HFF-Myc (cell line): ENCODE data around the gene KRT77.
"Not testable (repeated sequence)": the region's sequence is repeated elsewhere in the genome, so short reads cannot be mapped to it uniquely, and the experiment has no call there.

Experiments used
- DNase-seq: peaks from one replicate; pipeline ENCODE4 v3.0.0-alpha.2; 2011; ENCODE audit warnings: low read depth; ENCODE audit errors: extremely low read depth
- H3K4me3 ChIP-seq: replicated peaks from 2 replicates; pipeline ENCODE4 v1.5.1; 2011; ENCODE audit warnings: low read depth, mild to moderate bottlenecking, control low read depth, low read length
- CTCF ChIP-seq: IDR thresholded peaks from 2 replicates; pipeline ENCODE4 v1.5.1; 2012; ENCODE audit warnings: mild to moderate bottlenecking, low read depth, low read length, control low read depth; ENCODE audit errors: missing control alignments

The KRT77 gene

DNA sequence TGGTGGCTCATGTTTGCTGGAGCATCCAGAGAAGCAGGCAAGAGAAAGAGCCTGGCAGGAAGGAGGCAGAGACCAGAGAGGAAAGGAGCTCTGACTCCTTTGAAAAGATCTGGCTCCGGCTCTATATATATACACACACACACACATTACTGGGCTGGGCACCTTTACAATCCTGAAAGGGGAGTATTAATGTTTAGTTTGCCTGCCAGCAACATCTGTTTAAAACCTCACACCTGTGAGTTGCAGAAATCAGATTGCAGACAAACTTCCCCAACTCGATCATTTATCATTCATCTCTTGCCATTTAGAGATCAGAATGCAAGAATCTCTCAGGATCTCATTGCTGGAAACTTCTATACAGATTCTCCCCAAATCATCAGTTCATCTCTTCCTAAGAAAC lies at the start of gene KRT77:
KRT77 (minus strand) TSS at position 101 of the 400 bp plus-strand sequence; CDS start at position 11, 90 bp downstream.
- DNase-seq = no peak
- no peak for TF ChIP-seq CTCF
- no peak within 1 kb of the TSS for H3K4me3 ChIP-seq

- DNase-seq = no peak
- H3K4me3 ChIP-seq = no peak overlapping the region
- no peak for TF ChIP-seq CTCF
These were observed 49.2 kb upstream of the KRT77 start for GRCh38 chr12:52752516-52752915.

DNA sequence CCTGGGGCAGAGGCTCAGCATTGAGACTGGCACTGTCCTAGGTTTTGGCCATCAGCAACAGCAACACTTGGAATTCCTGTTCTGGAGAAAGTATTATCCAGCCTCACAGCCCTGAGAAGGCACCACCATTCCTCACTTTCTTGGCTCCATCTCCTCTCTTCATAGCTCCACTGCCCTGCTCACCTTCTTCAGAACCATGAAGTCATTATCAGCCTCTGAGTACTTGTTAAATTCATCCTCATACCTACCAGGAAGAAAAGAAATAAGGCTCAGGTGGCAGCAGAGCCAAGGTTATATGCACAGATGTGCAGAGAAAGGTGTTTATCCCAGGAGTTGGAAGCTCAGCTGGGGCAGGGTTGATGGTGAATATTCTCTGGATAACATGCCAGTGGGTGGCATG lies 48.5 kb upstream of the KRT77 start:
- no peak overlapping the region for H3K4me3 ChIP-seq
- no peak for TF ChIP-seq CTCF
- DNase-seq = no peak

GRCh38 chr12:52750532-52750931 lies 47.2 kb upstream of the KRT77 start:
- not testable (repeated sequence) for H3K4me3 ChIP-seq, DNase-seq

DNA sequence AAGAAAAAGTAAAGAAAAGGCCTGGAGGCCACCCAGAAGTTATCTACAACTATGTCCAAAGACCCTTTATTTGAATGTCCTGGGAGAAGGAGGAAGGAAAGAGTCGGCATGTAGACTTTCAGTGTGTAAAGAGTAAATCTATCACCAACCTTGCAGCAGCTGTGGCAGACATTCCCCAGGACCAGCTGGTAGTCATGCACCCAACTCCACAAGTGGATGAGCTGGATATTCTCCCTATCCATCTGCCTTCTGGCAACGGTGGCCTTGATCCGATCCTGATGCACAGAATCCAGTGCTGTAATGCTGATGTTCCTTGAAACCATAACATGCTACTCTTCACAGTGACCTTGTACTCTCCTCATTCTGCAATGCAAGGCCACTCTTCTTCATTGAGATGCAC lies 46.5 kb upstream of the KRT77 start:
- H3K4me3 ChIP-seq = no peak overlapping the region
- no peak for TF ChIP-seq CTCF
- DNase-seq = no peak

DNA sequence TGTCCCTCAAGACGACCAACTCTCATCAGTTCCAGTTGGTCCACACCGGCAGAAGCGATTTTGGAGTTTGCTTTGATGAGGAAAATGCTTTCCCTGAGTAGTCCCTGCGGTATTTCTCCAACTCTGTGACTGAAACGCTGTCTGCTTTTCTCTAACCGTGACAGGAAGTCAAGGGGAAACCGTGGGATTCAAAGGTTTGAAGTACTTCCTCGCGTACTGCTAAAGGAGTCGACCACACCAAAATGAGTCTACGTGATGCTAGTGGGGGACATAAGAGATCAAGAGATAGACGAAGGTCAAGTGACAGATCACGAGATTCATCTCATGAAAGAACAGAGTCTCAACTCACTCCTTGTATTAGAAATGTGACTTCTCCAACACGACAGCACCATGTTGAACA lies 45.3 kb upstream of the KRT77 start:
- no peak for DNase-seq
- no peak for TF ChIP-seq CTCF
- no peak overlapping the region for H3K4me3 ChIP-seq

GRCh38 chr12:52745554-52745953 lies 42.2 kb upstream of the KRT77 start:
- DNase-seq = no peak
- TF ChIP-seq CTCF = no peak
- no peak overlapping the region for H3K4me3 ChIP-seq
